ENCODE results near the gene LYPD3.

Gene LYPD3

GRCh38 chr19:43430976-43431375 lies 34.4 kb downstream of the LYPD3 start:
- DNase-seq (ENCODE audit: low read depth) = no peak

GRCh38 chr19:43430142-43430710 lies 35.2 kb downstream of the LYPD3 start:
- DNase-seq (ENCODE audit: low read depth) = no peak

GRCh38 chr19:43429395-43429794 lies 36.0 kb downstream of the LYPD3 start:
- no peak for DNase-seq (ENCODE audit: low read depth)

- DNase-seq (ENCODE audit: low read depth) = no peak
These were observed 39.6 kb downstream of the LYPD3 start for GRCh38 chr19:43425567-43426392.

DNA sequence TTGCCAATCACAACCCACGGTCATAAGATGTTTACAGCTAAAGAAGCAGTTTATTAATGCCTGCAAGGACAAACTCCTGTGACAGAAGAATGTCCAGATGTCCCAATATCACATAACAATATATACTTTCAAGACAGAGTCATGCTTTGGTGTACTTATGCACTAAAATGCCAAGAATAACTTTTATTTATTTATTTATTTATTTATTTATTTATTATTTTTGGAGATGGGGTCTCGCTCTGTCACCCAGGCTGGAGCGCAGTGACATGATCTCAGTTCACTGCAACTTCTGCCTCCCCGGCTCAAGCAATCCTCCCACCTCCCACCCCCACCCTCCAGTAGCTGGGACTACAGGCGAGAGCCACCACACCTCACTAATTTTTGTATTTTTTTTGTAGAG lies 41.6 kb downstream of the LYPD3 start:
- DNase-seq (ENCODE audit: low read depth) = no peak

DNA sequence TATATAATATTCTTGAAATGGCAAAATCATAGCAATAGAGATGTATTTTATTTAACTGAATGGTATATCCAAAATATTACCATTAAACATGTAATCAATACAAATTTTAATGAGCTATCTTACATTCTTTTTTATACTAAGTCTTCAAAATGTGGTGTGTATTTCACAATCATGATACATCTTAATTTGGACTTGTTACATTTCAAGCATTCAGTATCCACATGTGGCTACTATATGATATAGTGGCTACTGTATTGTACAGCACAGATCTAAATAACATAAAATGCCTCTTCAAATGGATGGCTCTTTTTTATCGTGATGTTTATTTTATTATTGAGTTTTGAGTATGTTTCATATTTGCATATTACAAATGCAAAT lies 42.7 kb downstream of the LYPD3 start:
- no peak for DNase-seq (ENCODE audit: low read depth)

GRCh38 chr19:43422000-43422688 lies 43.3 kb downstream of the LYPD3 start:
- no peak for DNase-seq (ENCODE audit: low read depth)

DNA sequence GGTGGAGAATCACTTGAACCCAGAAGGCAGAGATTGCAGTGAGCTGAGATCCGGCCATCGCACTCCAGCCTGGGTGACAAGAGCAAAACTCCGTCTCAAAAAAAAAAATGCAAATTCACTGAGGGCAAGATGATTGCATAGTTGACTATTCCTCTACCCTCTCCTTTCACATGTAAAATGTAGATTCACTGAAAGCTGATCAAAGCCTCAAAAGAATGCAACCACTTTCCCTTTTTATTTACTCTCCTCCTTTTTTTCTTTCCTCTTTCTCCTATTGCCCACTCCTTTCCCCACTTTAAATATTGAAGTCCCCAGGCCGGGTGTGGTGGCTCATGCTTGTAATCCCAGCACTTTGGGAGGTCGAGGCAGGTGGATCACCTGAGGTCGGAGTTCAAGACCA lies 44.5 kb downstream of the LYPD3 start:
- DNase-seq (ENCODE audit: low read depth) = no peak

DNA sequence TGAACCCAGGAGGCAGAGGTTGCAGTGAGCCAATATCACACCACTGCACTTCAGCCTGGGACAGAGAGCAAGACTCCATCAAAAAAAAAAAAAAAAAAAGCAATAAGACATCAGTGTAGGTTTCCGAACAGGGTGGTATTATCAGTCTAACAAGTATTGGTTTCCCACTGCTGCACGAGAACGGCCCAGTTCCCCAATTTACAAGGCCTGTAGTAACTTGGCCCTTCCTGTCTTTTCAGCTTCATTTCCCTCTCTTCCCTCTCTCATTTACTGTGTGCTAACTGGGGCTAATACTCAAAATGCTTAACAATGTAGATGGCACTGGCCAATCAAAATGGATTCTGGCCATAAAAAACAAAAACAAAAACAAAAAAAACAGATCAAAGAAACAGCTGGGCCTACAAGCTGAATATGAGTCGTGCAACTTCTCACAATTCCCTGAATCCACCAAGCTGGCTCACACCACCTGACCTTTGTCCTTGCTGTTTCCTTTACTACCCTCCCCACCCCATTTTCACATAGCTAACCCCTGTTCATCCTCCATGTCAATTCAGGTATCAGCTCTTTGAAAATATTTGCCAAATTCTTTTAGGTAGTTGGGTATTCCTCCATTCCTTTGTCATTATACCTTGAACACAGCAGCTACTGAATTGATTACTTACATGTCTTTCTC lies 48.3 kb downstream of the LYPD3 start:
- no peak for DNase-seq (ENCODE audit: low read depth)

- no peak for DNase-seq (ENCODE audit: low read depth)
These were observed 50.9 kb downstream of the LYPD3 start, which contains the start of gene TEX101 for GRCh38 chr19:43414554-43414953. TEX101 (plus strand) TSS chr19:43414890; CDS start chr19:43415920, 1,030 bp downstream.

- no peak for DNase-seq (ENCODE audit: low read depth)
These were observed 53.0 kb downstream of the LYPD3 start for GRCh38 chr19:43412441-43412840.

All from stimulated activated CD8-positive, alpha-beta memory T cell treated with anti-CD3 and anti-CD28 coated beads, Interleukin-4, amount 100 ng/mL, for 24 hours (primary cell).